K562 (cell line): Measurements from ENCODE around the gene NPB. TPM values are rescaled to one million over a fixed set of nuclear protein-coding genes. Genes with fewer than 3 reads are reported as not detected.

ENCODE experiments used
- CGGBP1 ChIP-seq: fragments of 250-450 bp; sonication (Bioruptor Pico); IDR thresholded peaks from 2 replicates; pipeline ENCODE4 v1.9.0; 2021; ENCODE audit warnings: mild to moderate bottlenecking
- EWSR1 ChIP-seq: fragments of 450-650 bp; IDR thresholded peaks from 2 replicates; pipeline ENCODE4 v1.6.1; 2018; ENCODE audit warnings: borderline replicate concordance, mild to moderate bottlenecking, low read depth, moderate library complexity; ENCODE audit not compliant: partially characterized antibody
- FOSL1 ChIP-seq: fragments of 200-800 bp; sonication (Bioruptor generic); conservative IDR thresholded peaks from 2 replicates; pipeline ENCODE4 v1.6.1; 2016; ENCODE audit warnings: missing genetic modification characterization, missing compliant biosample characterization
- HNRNPL ChIP-seq: fragments of 200-400 bp; formaldehyde crosslinking; IDR thresholded peaks from 2 replicates; pipeline ENCODE4 v1.6.1; 2017; ENCODE audit warnings: low read depth, mild to moderate bottlenecking, low read length
- HNRNPLL ChIP-seq: fragments of 200-400 bp; formaldehyde crosslinking; IDR thresholded peaks from 2 replicates; pipeline ENCODE4 v1.6.1; 2017; ENCODE audit warnings: low read length, low read depth, mild to moderate bottlenecking; ENCODE audit not compliant: poor library complexity, severe bottlenecking
- ILK ChIP-seq: fragments of 450-650 bp; IDR thresholded peaks from 2 replicates; pipeline ENCODE4 v1.6.1; 2016; ENCODE audit warnings: missing genetic modification characterization, low read depth, mild to moderate bottlenecking, missing compliant biosample characterization, moderate library complexity, borderline replicate concordance
- MTF1 ChIP-seq: fragments of 250-450 bp; sonication (Bioruptor Pico); IDR thresholded peaks from 2 replicates; pipeline ENCODE4 v1.9.0; 2021; ENCODE audit warnings: moderate library complexity, mild to moderate bottlenecking, inconsistent platforms, borderline replicate concordance
- MYBL2 ChIP-seq, 2 experiments: fragments of 450-650 bp in 1 of 2; sonication (generic) in 1 of 2; formaldehyde crosslinking in 1 of 2; IDR thresholded peaks; 2 replicates each; pipeline versions ENCODE4 v1.6.1 to v1.8.1; 2017 to 2022; ENCODE audit warnings: borderline replicate concordance in 1 of 2, inconsistent platforms in 1 of 2, low read depth in 1 of 2, mild to moderate bottlenecking in 1 of 2, missing genetic modification reagents in 1 of 2, moderate library complexity in 1 of 2
- NR0B1 ChIP-seq: fragments of 450-650 bp; IDR thresholded peaks from one replicate; pipeline ENCODE4 v1.6.1; 2018; ENCODE audit warnings: mild to moderate bottlenecking, moderate library complexity; ENCODE audit not compliant: partially characterized antibody
- RBBP5 ChIP-seq: fragments of 200-600 bp; sonication (generic); IDR thresholded peaks from 2 replicates; pipeline ENCODE4 v1.6.1; 2012; ENCODE audit warnings: borderline replicate concordance, mild to moderate bottlenecking, low read length, control low read depth, inconsistent platforms; ENCODE audit not compliant: insufficient read depth, poor library complexity, severe bottlenecking
- RBM25 ChIP-seq: fragments of 200-400 bp; formaldehyde crosslinking; IDR thresholded peaks from 2 replicates; pipeline ENCODE4 v1.6.1; 2018; ENCODE audit warnings: low read length, low read depth, moderate library complexity; ENCODE audit not compliant: severe bottlenecking
- ZNF274 ChIP-seq: IDR thresholded peaks from 2 replicates; pipeline ENCODE4 v1.6.1; 2011; ENCODE audit warnings: low read depth, mild to moderate bottlenecking, low read length, moderate library complexity, borderline replicate concordance
- ZNF445 ChIP-seq: fragments of 250-450 bp; sonication (Bioruptor Pico); IDR thresholded peaks from 2 replicates; pipeline ENCODE4 v1.4.0; 2020; ENCODE audit warnings: low read depth, mild to moderate bottlenecking, moderate library complexity
- ZNF655 ChIP-seq: fragments of 250-450 bp; sonication (Bioruptor Pico); IDR thresholded peaks from 2 replicates; pipeline ENCODE4 v1.5.0; 2021
- polyA plus RNA-seq, 8 experiments: library from polyadenylated mRNA; depleted of rRNA in 4 of 8; stranded (reverse) in 5 of 8; unstranded in 3 of 8; fragments of >200 nt; fragmentation: Nextera tagmentation in 2 of 8; fragmentation: Illumina TruSeq in 1 of 8; extraction: Ambion mirVana in 2 of 8; extraction: Trizol in 1 of 8; gene quantifications; 2 replicates each; pipeline versions ENCODE4 v1.2.1 to v1.2.3, GENCODE V29; 2011 to 2014; ENCODE audit warnings: inconsistent platforms in 1 of 8, missing spikeins in 1 of 8
- total RNA-seq, 7 experiments: library from RNA; depleted of rRNA in 6 of 7; stranded (reverse); fragments of >200 nt in 6 of 7; fragmentation: Illumina TruSeq in 2 of 7; extraction: Trizol in 2 of 7; gene quantifications; 2 replicates each; pipeline versions ENCODE4 v1.2.1 to v1.2.3, GENCODE V29; 2011 to 2021; ENCODE audit warnings: low replicate concordance in 1 of 7
- TF ChIP-seq, protein P1 (sequence below): fragments of 450-650 bp; formaldehyde crosslinking; IDR thresholded peaks from 2 replicates; pipeline ENCODE4 v1.4.0; 2022; ENCODE audit warnings: missing genetic modification characterization
- TF ChIP-seq, protein P2 (sequence below): sonication (generic); formaldehyde crosslinking; IDR thresholded peaks from 2 replicates; pipeline ENCODE4 v1.8.1; 2023; ENCODE audit warnings: mild to moderate bottlenecking, missing genetic modification reagents, moderate library complexity
- TF ChIP-seq, protein P3 (sequence below): sonication (generic); formaldehyde crosslinking; IDR thresholded peaks from 2 replicates; pipeline ENCODE4 v1.8.0; 2022; ENCODE audit warnings: mild to moderate bottlenecking, missing genetic modification reagents, borderline replicate concordance

NPB gene
- total and polyA plus RNA-seq, 9 of the 15 experiments (the other 6 are each of a cell fraction or from before 2014, with no cell fraction given) = 0.03 to 0.61 (median 0.14) TPM; not detected in 2

- TF ChIP-seq, protein P1, sequence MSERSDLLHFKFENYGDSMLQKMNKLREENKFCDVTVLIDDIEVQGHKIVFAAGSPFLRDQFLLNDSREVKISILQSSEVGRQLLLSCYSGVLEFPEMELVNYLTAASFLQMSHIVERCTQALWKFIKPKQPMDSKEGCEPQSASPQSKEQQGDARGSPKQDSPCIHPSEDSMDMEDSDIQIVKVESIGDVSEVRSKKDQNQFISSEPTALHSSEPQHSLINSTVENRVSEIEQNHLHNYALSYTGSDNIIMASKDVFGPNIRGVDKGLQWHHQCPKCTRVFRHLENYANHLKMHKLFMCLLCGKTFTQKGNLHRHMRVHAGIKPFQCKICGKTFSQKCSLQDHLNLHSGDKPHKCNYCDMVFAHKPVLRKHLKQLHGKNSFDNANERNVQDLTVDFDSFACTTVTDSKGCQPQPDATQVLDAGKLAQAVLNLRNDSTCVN (CRISPR knock-in tag) = no peak
- TF ChIP-seq NR0B1 (no peak), CGGBP1 (no peak), ZNF445 (CRISPR knock-in tag) (no peak), ILK (tag) (no peak), ZNF655 (CRISPR knock-in tag) (no peak), RBBP5 (peak; percentile 73), MTF1 (CRISPR knock-in tag) (no peak), ZNF274 (peak; percentile 44; the same call in 1 of the 2 replicates), EWSR1 (no peak), HNRNPLL (peak; percentile 60), RBM25 (no peak), HNRNPL (peak; percentile 64; the same call in 1 of the 2 replicates), FOSL1 (peak; percentile 64), MYBL2 (IDR thresholded peaks at IDR 0.05; ENCODE audit: low read depth) (no peak), MYBL2 (CRISPR knock-in tag; IDR thresholded peaks at IDR 0.05; ENCODE audit: borderline replicate concordance) (no peak)
- TF ChIP-seq, protein P2, sequence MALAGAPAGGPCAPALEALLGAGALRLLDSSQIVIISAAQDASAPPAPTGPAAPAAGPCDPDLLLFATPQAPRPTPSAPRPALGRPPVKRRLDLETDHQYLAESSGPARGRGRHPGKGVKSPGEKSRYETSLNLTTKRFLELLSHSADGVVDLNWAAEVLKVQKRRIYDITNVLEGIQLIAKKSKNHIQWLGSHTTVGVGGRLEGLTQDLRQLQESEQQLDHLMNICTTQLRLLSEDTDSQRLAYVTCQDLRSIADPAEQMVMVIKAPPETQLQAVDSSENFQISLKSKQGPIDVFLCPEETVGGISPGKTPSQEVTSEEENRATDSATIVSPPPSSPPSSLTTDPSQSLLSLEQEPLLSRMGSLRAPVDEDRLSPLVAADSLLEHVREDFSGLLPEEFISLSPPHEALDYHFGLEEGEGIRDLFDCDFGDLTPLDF (CRISPR knock-in tag) = peak; percentile 90; the same call in 1 of the 2 replicates
- TF ChIP-seq, protein P3, sequence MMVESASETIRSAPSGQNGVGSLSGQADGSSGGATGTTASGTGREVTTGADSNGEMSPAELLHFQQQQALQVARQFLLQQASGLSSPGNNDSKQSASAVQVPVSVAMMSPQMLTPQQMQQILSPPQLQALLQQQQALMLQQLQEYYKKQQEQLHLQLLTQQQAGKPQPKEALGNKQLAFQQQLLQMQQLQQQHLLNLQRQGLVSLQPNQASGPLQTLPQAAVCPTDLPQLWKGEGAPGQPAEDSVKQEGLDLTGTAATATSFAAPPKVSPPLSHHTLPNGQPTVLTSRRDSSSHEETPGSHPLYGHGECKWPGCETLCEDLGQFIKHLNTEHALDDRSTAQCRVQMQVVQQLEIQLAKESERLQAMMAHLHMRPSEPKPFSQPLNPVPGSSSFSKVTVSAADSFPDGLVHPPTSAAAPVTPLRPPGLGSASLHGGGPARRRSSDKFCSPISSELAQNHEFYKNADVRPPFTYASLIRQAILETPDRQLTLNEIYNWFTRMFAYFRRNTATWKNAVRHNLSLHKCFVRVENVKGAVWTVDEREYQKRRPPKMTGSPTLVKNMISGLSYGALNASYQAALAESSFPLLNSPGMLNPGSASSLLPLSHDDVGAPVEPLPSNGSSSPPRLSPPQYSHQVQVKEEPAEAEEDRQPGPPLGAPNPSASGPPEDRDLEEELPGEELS (CRISPR knock-in tag) = peak; percentile 25; the same call in 1 of the 2 replicates
These were observed 30.4 kb upstream of the NPB start (continued) for GRCh38 chr17:81871387-81872230.
